Stimulated activated CD8-positive, alpha-beta memory T cell treated with anti-CD3 and anti-CD28 coated beads, Interleukin-7, amount 100 ng/mL, for 4 hours (primary cell): ENCODE results near the gene ZBTB2.
"Not testable (repeated sequence)": the region's sequence is repeated elsewhere in the genome, so short reads cannot be mapped to it uniquely, and the experiment has no call there.

Experiments used
- DNase-seq, 2 donors: peaks; one replicate each; pipeline ENCODE4 v3.0.0-alpha.2; 2020; ENCODE audit warnings: low read depth in 2 of 2

Gene ZBTB2

GRCh38 chr6:151370509-151371078 is 20.8 kb downstream of the ZBTB2 start:
- no peak for DNase-seq

GRCh38 chr6:151365233-151365632 is 26.1 kb downstream of the ZBTB2 start:
- no peak for DNase-seq

GRCh38 chr6:151359486-151359885 is 31.9 kb downstream of the ZBTB2 start:
- DNase-seq, result no peak

- no peak for DNase-seq
Observed at GRCh38 chr6:151358475-151358874, 32.9 kb downstream of the ZBTB2 start.

- DNase-seq, result no peak
Observed at GRCh38 chr6:151357758-151358436, 33.5 kb downstream of the ZBTB2 start.

GRCh38 chr6:151356983-151357382 is 34.4 kb downstream of the ZBTB2 start:
- not testable (repeated sequence) for DNase-seq

- no peak for DNase-seq
Observed at GRCh38 chr6:151353795-151354194, 37.6 kb downstream of the ZBTB2 start.

- DNase-seq, result no peak
Observed at GRCh38 chr6:151352410-151353396, 38.7 kb downstream of the ZBTB2 start.

GRCh38 chr6:151351731-151352130 is 39.6 kb downstream of the ZBTB2 start:
- no peak for DNase-seq

GRCh38 chr6:151351146-151351700 is 40.1 kb downstream of the ZBTB2 start:
- no peak for DNase-seq

- no peak for DNase-seq
Observed at GRCh38 chr6:151350442-151351145, 40.8 kb downstream of the ZBTB2 start.

GRCh38 chr6:151349651-151350270 is 41.6 kb downstream of the ZBTB2 start:
- no peak for DNase-seq

GRCh38 chr6:151342750-151343149 is 48.6 kb downstream of the ZBTB2 start:
- DNase-seq, result not testable (repeated sequence)

- no peak for DNase-seq
Observed at GRCh38 chr6:151341476-151342195, 49.7 kb downstream of the ZBTB2 start.

GRCh38 chr6:151340219-151340978 is 51.0 kb downstream of the ZBTB2 start:
- DNase-seq, result no peak

GRCh38 chr6:151339369-151339768 is 52.0 kb downstream of the ZBTB2 start:
- DNase-seq, result no peak

- DNase-seq, result no peak
Observed at GRCh38 chr6:151338651-151339200, 52.6 kb downstream of the ZBTB2 start.

- DNase-seq, result no peak
Observed at GRCh38 chr6:151335930-151336329, 55.4 kb downstream of the ZBTB2 start.

- no peak for DNase-seq
Observed at GRCh38 chr6:151330130-151330696, 61.1 kb downstream of the ZBTB2 start.
